Left lung (tissue), 10 donors: ENCODE data around the gene CAMTA1. TPM values are rescaled to one million over a fixed set of nuclear protein-coding genes. Genes with fewer than 3 reads are reported as not detected.

Experiments
- ATAC-seq: fragments of 200-7000 bp; cut with Tn5 transposase; one replicate; pipeline ENCODE4 v1.9.1; 2020; ENCODE audit warnings: moderate library complexity
- DNase-seq, 4 donors: peaks; one replicate each; pipeline ENCODE4 v3.0.0-alpha.2; 2013 to 2020
- H3K27ac ChIP-seq, 2 donors: fragments of 200-600 bp; sonication (generic) in 1 of 2; one replicate each; pipeline versions ENCODE4 v1.5.0 to v1.8.0; 2020 to 2021
- H3K27me3 ChIP-seq, 2 donors: fragments of 200-600 bp; sonication (generic) in 1 of 2; one replicate each; pipeline versions ENCODE4 v1.5.0 to v1.8.0; 2020 to 2021
- H3K36me3 ChIP-seq, 2 donors: fragments of 200-600 bp; sonication (generic) in 1 of 2; one replicate each; pipeline versions ENCODE4 v1.5.0 to v1.8.0; 2020 to 2021
- H3K4me1 ChIP-seq, 2 donors: fragments of 200-600 bp; one replicate each; pipeline ENCODE4 v1.8.0; 2021
- H3K4me3 ChIP-seq, 2 donors: fragments of 200-600 bp; sonication (generic) in 1 of 2; one replicate each; pipeline versions ENCODE4 v1.5.0 to v1.8.0; 2020 to 2021; ENCODE audit warnings: mild to moderate bottlenecking in 1 of 2
- H3K9me3 ChIP-seq, 2 donors: fragments of 200-600 bp; sonication (generic) in 1 of 2; one replicate each; pipeline versions ENCODE4 v1.5.0 to v1.8.0; 2020 to 2021
- CTCF ChIP-seq, 2 donors: fragments of 200-600 bp; sonication (generic) in 1 of 2; IDR thresholded peaks; one replicate each; pipeline versions ENCODE4 v1.5.0 to v1.8.0; 2021; ENCODE audit warnings: antibody characterized with exemption in 2 of 2
- intact Hi-C, 2 donors: fragments of 100-400 bp; cut with DNase I; formaldehyde crosslinking; loops; one replicate each; pipeline versions ENCODE4 v1.11.2 to v1.14.2; 2022
- polyA plus RNA-seq, 6 donors: library from polyadenylated mRNA; unstranded; fragments of 120-200 nt; gene quantifications; one replicate each; pipeline ENCODE4 v1.2.1, GENCODE V29; 2013; ENCODE audit not compliant: insufficient read length in 6 of 6
- total RNA-seq, 2 donors: library from RNA; stranded (reverse); fragmentation: NEBNext Ultra II Directional; extraction: Animal tissue kit (Norgen Biotek cat#: 25700); gene quantifications; one replicate each; pipeline ENCODE4 v1.2.1, GENCODE V29; 2021
- donor health status: DM: no; HTN: yes; CAD: no.
- donor health status: DM: no; HTN: no; CAD: no.

CAMTA1 gene
- total and polyA plus RNA-seq, 8 donors, result 42.7 to 69.1 (median 49.4) TPM

- intact Hi-C loops, result no loop called here
- ATAC-seq, result no peak
These were observed 617.2 kb downstream of the CAMTA1 start for GRCh38 chr1:7402548-7402850.

GRCh38 chr1:7403265-7404045 is 618.2 kb downstream of the CAMTA1 start:
- Histone ChIP-seq H3K4me1 (no peaks in the 10 kb centered on the region), H3K36me3 (no peaks in the 10 kb centered on the region), H3K27ac (no peak overlapping the region), H3K9me3 (peaks cover 0 to 5% of the 10 kb centered on the region in 2 donors), H3K27me3 (no peaks in the 10 kb centered on the region), H3K4me3 (no peak overlapping the region)
- DNase-seq (no peak), ATAC-seq (no peak)
- TF ChIP-seq CTCF (IDR thresholded peaks at IDR 0.05), result no peak
- intact Hi-C loops, result no loop called here

More at GRCh38 chr1:7402548-7402850, 617.2 kb downstream of the CAMTA1 start:
- Histone ChIP-seq H3K9me3 (peaks cover 0 to 5% of the 10 kb centered on the region in 2 donors), H3K36me3 (no peaks in the 10 kb centered on the region), H3K27me3 (no peaks in the 10 kb centered on the region), H3K27ac (no peak overlapping the region), H3K4me3 (no peak overlapping the region), H3K4me1 (no peaks in the 10 kb centered on the region)
- no peak for TF ChIP-seq CTCF (IDR thresholded peaks at IDR 0.05)
- no peak for DNase-seq

GRCh38 chr1:7404046-7404742 is 618.9 kb downstream of the CAMTA1 start:
- Histone ChIP-seq H3K4me1 (no peaks in the 10 kb centered on the region), H3K27ac (no peak overlapping the region), H3K36me3 (no peaks in the 10 kb centered on the region), H3K27me3 (no peaks in the 10 kb centered on the region), H3K4me3 (no peak overlapping the region), H3K9me3 (peaks cover 0 to 3% of the 10 kb centered on the region in 2 donors)
- DNase-seq (no peak), ATAC-seq (no peak)
- intact Hi-C loops, result no loop called here
- no peak for TF ChIP-seq CTCF (IDR thresholded peaks at IDR 0.05)

GRCh38 chr1:7405844-7406500 is 620.7 kb downstream of the CAMTA1 start:
- ATAC-seq (no peak), DNase-seq (no peak)
- intact Hi-C loops, result no loop called here
- Histone ChIP-seq H3K9me3 (no peaks in the 10 kb centered on the region), H3K27me3 (no peaks in the 10 kb centered on the region), H3K4me1 (no peaks in the 10 kb centered on the region), H3K36me3 (no peaks in the 10 kb centered on the region), H3K27ac (no peak overlapping the region), H3K4me3 (no peak overlapping the region)
- TF ChIP-seq CTCF (IDR thresholded peaks at IDR 0.05), result no peak
